HUES48 (cell line): Measurements from ENCODE around the gene ITK.

Source experiments
- H3K27ac ChIP-seq: one replicate; pipeline ENCODE4 v1.7.0; 2013; ENCODE audit warnings: low read depth, low read length, inconsistent platforms
- H3K27me3 ChIP-seq: 2 replicates; pipeline ENCODE4 v1.6.1; 2013; ENCODE audit warnings: mild to moderate bottlenecking, low read length; ENCODE audit not compliant: control insufficient read depth, insufficient read depth
- H3K36me3 ChIP-seq: 2 replicates; pipeline ENCODE4 v1.6.1; 2013; ENCODE audit warnings: low read length; ENCODE audit not compliant: control insufficient read depth, insufficient read depth
- H3K4me1 ChIP-seq: 2 replicates; pipeline ENCODE4 v1.6.1; 2013; ENCODE audit warnings: mild to moderate bottlenecking, low read length; ENCODE audit not compliant: control insufficient read depth, insufficient read depth
- H3K4me3 ChIP-seq: 2 replicates; pipeline ENCODE4 v1.5.1; 2013; ENCODE audit warnings: mild to moderate bottlenecking, low read depth, low read length
- H3K9ac ChIP-seq: 2 replicates; pipeline ENCODE4 v1.6.1; 2013; ENCODE audit warnings: mild to moderate bottlenecking, low read depth, low read length, moderate library complexity
- H3K9me3 ChIP-seq: 2 replicates; pipeline ENCODE4 v1.6.1; 2013; ENCODE audit warnings: low read length; ENCODE audit not compliant: control insufficient read depth, insufficient read depth

The ITK gene

DNA sequence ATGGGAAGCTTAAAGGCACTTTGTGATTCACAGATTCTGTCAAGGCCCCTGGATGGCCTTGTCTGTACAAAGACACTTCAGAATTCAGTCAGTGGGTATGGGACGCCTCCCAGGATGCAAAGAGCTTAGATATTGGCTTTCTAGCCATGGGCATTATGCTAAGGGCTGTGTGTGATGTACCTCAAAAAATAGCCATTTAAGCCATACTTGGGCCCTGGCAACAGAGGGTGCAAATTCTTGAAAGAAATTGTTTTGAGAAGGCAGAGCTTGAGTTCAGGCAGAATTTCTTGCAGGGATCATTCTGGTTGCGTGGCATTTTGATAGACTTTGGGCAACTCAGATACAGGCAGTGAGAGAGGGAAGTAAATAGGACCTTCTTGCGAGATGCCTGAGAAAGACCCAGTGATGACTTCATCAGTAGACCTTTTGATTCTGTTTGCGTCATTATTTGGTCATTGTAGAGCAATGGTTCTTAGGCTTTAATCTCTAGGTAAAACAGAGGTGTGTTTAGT is 89.2 kb downstream of the ITK start:
- Histone ChIP-seq H3K27me3 (peaks cover 4% of the 10 kb centered on the region; the same call in 1 of the 2 replicates), H3K4me1 (peaks cover 25% of the 10 kb centered on the region), H3K4me3 (no peak overlapping the region), H3K9ac (no peak overlapping the region), H3K9me3 (no peaks in the 10 kb centered on the region), H3K27ac (no peak overlapping the region), H3K36me3 (no peaks in the 10 kb centered on the region)

DNA sequence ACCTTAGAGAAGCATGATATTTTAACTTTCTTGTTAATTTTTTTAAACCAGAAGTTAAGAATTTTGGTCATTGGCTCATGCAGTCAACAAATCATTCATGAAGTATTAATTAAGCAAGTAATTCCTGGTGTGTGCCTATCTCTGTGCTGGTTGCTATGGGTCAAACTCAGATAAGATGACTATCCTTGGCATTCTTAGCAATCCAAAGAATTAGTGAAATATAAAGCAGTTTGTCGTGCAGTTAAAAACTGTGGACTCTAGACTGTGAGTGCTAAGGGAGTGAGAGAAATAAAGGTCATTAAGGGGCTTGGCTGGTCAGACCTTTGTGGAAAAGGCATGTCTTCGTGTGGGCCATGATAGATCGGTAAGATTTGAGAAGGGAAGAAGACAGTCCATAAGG is 90.1 kb downstream of the ITK start:
- Histone ChIP-seq H3K27ac (no peak overlapping the region), H3K4me3 (no peak overlapping the region), H3K27me3 (no peaks in the 10 kb centered on the region), H3K9me3 (no peaks in the 10 kb centered on the region), H3K36me3 (no peaks in the 10 kb centered on the region), H3K4me1 (peaks cover 22% of the 10 kb centered on the region), H3K9ac (no peak overlapping the region)

DNA sequence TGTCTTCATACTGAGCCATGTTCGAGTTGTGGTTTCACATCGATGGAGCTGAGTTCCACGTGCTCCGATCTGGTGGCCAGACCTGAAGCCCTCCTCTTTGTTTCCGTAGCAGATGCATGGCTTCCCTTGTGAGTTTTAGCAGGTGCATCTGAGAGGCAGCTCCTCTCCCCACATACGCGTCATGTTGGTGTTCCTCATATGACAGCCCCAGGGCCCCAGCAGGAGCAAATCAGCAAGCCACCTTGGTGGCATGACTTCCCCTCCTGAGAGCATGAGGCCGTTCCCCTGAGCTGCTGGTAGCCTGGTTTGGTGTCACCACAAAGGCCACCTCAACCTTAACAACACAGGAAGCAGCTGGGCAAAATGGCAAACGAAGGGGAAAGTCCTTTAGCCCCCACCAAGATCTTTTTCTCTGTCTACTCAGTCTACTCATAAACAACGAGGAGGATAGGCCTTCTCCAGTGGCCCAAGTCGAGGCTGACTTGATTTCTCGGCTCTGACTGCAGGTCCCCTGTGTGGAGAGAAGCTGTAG is 91.2 kb downstream of the ITK start:
- Histone ChIP-seq H3K9me3 (no peaks in the 10 kb centered on the region), H3K27ac (no peak overlapping the region), H3K36me3 (no peaks in the 10 kb centered on the region), H3K4me3 (no peak overlapping the region), H3K4me1 (peaks cover 19% of the 10 kb centered on the region), H3K9ac (no peak overlapping the region), H3K27me3 (no peaks in the 10 kb centered on the region)

DNA sequence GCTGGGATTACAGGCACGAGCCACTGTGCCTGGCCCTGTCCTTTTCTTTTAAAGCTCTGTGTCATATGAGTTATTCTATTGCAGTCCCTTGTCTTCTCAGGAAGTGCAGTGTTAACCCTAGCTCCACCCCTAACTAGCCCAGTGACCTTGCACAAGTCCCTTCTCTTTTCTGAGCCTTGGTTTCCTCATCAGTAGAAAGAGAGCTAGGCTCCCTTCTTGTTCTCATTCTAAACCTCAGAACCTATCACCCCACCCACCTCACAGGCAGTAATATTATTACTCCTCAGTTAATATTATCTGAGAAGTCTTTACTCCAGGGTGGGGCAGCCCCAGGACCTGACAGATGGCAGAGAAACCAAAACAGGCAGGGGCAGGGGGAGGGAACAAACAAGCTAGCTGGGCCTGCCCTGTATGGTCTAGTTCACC is 92.5 kb downstream of the ITK start:
- H3K9ac ChIP-seq: no peak overlapping the region
- no peak overlapping the region for H3K4me3 ChIP-seq
- H3K27me3 ChIP-seq: no peaks in the 10 kb centered on the region
- no peak overlapping the region for H3K27ac ChIP-seq
- H3K4me1 ChIP-seq: peaks cover 14% of the 10 kb centered on the region
- no peaks in the 10 kb centered on the region for H3K36me3 ChIP-seq
- no peaks in the 10 kb centered on the region for H3K9me3 ChIP-seq

DNA sequence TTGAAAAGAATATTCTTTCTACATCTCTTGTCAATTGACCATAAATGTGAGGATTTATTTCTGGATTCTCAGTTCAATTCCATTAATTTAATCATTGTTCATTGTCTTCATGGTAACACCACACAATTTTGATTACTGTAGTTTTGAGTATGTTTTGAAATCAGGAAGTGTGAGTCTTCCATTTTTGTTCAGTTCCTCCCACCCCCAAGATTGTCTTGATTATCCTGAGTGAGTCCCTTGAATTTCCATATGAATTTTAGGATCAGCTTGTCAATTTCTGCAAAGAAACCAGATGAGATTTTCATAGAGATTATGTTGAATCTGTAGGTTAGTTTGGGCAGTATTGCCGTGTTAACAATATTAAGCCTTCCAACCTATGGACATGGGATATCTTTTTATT is 94.8 kb downstream of the ITK start:
- Histone ChIP-seq H3K27me3 (no peaks in the 10 kb centered on the region), H3K9ac (no peak overlapping the region), H3K4me3 (no peak overlapping the region), H3K36me3 (no peaks in the 10 kb centered on the region), H3K4me1 (no peaks in the 10 kb centered on the region), H3K9me3 (no peaks in the 10 kb centered on the region), H3K27ac (no peak overlapping the region)

DNA sequence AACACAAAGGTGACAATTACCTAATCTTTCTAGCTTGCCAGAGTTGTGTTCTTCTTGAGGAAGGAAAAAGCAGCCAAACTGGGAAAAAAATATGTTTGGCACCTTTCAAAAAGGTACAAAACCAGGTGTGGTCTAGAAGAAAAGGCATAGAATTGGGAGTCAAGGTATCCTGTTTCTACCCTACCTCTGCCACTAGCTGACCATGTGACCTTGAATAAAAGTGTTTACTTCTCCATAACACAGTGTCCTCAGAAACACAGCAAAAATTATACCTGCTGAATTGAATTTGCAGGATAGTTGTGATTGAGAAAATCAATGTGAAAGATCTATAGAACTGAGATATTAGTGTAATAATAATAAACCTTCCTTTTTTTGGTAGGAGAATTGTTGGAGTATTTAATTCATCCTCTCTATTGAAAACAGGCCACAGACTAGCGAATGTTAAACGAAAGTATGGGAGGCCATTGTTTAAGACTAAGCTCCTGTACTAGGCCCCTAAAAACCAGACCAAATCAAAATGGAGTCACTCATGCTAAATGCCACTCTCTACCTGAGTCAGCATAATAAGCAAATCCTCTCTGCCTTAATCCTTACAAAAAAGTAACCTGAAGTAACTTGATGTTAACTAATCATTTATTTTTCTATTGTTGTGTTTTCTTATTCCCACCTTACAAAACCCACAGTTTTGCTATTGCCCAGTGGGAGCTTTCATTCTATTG is 97.8 kb downstream of the ITK start:
- no peaks in the 10 kb centered on the region for H3K9me3 ChIP-seq
- H3K9ac ChIP-seq: no peak overlapping the region
- H3K27ac ChIP-seq: no peak overlapping the region
- H3K4me3 ChIP-seq: no peak overlapping the region
- no peaks in the 10 kb centered on the region for H3K36me3 ChIP-seq
- no peaks in the 10 kb centered on the region for H3K27me3 ChIP-seq
- H3K4me1 ChIP-seq: no peaks in the 10 kb centered on the region

DNA sequence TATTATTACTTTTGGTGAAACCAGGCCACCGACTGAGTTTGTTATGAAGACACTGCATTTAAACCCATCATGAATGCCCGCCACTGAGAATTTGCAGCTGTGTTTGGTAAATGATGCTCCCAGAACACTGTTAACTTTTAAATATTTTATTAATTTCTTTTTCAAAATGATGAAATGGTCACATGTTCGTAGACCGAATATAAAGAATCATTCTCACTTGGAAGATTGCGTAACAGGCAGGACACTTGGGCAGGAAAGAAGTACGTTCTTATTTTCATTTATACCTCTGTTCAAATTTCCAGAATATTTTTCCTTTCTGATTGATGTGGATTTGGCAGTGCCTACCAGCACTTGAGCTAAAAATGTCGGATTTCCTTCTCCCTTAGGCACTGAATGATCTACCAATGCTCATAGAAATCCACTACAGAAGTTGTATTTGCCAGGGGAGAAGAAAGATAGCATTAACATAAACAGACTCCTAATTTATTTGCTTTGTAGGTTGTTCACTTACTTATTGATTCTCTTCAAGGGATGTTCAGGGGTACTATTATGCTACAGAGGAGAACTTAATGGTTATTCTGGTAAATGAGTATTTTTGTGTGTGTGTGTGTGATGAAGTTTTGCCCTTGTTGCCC is 99.1 kb downstream of the ITK start:
- H3K27me3 ChIP-seq: no peaks in the 10 kb centered on the region
- no peak overlapping the region for H3K27ac ChIP-seq
- H3K36me3 ChIP-seq: no peaks in the 10 kb centered on the region
- no peaks in the 10 kb centered on the region for H3K4me1 ChIP-seq
- H3K9me3 ChIP-seq: no peaks in the 10 kb centered on the region
- H3K4me3 ChIP-seq: no peak overlapping the region
- H3K9ac ChIP-seq: no peak overlapping the region

DNA sequence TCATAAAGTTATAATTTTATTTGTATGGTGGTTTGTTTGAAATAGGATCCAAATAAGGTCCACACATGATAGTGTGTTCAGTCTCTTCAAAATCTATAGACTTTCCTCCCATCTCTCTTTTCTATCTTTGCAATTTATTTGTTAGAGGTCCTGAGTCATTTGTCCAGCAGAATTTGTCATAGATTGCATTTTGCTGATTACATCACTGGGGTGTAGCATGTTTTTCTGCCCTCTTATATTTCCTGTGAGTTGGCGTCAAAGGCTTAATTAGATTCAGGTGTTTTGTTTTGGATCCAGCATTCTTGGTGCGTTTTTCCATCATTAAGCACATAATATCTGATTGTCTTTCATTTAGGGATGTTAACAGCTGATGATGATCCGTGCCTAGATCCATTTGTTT is 100.3 kb downstream of the ITK start:
- no peak overlapping the region for H3K4me3 ChIP-seq
- no peaks in the 10 kb centered on the region for H3K9me3 ChIP-seq
- no peak overlapping the region for H3K27ac ChIP-seq
- no peaks in the 10 kb centered on the region for H3K36me3 ChIP-seq
- H3K9ac ChIP-seq: no peak overlapping the region
- H3K27me3 ChIP-seq: no peaks in the 10 kb centered on the region
- H3K4me1 ChIP-seq: no peaks in the 10 kb centered on the region

DNA sequence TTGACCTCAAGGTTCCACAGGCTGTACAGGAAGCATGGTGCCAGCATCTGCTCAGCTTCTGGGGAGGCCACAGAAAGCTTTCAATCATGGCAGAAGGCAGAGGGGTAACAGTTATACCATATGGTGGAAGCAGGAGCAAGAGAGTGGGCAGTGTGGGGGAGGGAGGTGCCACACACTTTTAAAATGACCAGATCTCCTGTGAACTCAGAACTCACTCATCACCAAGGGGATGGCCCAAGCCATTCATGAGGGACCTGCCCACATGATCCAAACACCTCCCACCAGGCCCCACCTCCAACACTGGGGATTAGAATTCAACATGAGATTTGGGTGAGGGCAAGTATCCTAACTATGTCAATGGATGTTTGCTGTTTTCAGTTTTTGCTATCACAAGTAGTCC is 101.5 kb downstream of the ITK start:
- Histone ChIP-seq H3K9me3 (no peaks in the 10 kb centered on the region), H3K27ac (no peak overlapping the region), H3K4me3 (no peak overlapping the region), H3K9ac (no peak overlapping the region), H3K27me3 (no peaks in the 10 kb centered on the region), H3K4me1 (no peaks in the 10 kb centered on the region), H3K36me3 (peaks cover 7% of the 10 kb centered on the region; the same call in 1 of the 2 replicates)

DNA sequence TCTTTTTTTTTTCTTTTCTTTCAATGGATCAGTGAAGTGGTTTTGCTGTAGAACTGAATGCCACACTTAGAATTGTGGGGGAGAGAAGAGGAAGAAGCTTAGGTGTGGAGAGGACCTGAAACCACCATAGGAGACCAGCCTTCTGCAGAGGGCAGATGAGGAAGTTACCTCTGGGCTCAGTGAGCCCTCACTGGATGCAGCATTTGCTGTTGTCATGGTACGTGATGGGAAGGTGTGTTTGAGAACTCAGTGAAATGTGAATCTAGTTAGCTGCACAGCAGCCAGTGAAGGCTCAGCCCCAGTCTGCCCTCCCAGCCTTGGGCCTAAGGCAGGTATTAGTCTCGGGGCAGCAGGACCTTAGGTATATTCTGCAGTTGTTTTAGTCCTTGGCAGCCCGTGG is 102.8 kb downstream of the ITK start:
- Histone ChIP-seq H3K9ac (no peak overlapping the region), H3K4me3 (no peak overlapping the region), H3K36me3 (peaks cover 14% of the 10 kb centered on the region), H3K4me1 (no peaks in the 10 kb centered on the region), H3K27me3 (no peaks in the 10 kb centered on the region), H3K27ac (no peak overlapping the region), H3K9me3 (no peaks in the 10 kb centered on the region)

DNA sequence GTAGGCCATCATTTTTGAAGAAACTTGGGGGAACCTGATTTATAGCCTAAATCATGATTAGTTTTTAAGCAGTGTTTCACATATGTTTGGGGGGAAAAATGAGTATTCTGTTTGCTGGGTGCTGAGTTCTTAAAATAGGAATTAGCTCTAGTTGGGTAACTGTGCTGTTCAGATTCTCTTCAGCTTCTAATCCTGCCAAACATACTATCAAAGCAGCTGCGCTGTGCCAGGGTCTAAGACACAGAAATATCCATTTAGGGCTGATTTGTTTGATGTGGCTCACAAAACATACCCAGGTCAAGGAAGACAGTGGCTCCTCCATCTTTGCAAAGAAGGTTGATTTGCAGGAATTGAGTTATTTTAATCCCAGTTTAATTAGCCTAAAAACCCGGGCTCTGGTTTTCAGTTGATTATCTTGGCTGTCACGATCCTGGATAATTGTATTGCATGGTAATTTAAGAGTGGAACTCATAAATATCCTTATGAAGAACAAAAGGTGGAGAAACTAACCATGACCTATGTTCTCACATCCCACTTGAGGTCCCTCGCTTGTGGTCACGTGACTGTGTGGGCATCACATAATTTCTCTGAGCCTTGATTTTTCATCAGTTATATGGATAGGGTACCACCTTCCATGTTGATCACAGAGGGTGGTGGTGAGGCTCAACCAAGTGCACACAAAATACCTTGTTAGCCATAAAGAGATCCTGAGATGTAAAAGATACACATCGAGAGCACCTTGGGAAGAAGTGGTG is 104.0 kb downstream of the ITK start:
- no peaks in the 10 kb centered on the region for H3K27me3 ChIP-seq
- peaks cover 22% of the 10 kb centered on the region for H3K36me3 ChIP-seq
- H3K27ac ChIP-seq: no peak overlapping the region
- H3K4me1 ChIP-seq: no peaks in the 10 kb centered on the region
- H3K9me3 ChIP-seq: no peaks in the 10 kb centered on the region
- H3K9ac ChIP-seq: no peak overlapping the region
- no peak overlapping the region for H3K4me3 ChIP-seq
